Measurements from ENCODE around the gene PDE6B. TPM values are rescaled to one million over a fixed set of nuclear protein-coding genes. Genes with fewer than 3 reads are reported as not detected.
A peak's percentile ranks its signal among the peaks of the same experiment; 100 is the strongest.

Gene PDE6B
- total RNA-seq, 4 donors from 2014 or later, result 0.98 to 1.3 TPM; not detected in 2

DNA sequence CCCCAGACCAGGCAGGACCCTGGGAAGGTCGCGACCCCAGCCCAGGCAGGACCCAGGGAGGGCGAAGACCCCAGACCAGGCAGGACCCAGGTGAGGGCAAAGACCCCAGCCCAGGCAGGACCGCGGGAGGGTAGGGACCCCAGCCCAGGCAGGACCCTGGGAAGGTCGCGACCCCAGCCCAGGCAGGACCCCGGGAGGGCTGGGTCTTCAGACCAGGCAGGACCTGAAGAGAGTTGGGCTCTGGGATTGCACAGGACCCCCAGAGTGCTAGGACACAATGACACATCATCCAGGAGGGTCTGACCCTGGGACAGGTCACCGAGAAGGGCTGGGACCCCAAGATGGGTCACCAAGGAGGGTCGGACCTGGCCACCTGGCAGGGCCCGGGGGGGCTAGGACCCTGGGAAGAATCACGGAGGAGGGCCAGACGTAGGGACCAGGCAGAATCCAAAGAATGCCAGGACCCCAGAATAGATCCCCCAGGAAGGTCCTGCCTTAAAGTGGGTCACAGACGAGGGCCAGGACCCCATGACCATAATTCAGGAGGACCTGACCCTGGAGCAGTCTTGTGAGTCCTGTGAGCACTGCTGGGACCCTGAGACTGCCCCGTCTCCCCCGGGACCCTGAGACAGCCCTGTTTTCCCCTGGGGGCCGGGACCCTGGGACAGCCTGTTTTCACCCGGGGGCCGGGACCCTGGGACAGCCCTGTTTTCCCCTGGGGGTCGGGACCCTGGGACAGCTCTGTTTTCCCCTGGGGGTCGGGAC lies 81.6 kb downstream of the PDE6B start:
- H3K36me3 ChIP-seq, result peaks cover 0 to 10% (median 0%) of the 10 kb centered on the region in 3 donors
- DNase-seq (ENCODE audit: low spot score in 2 of 2), result no peak
- no peaks in the 10 kb centered on the region for H3K27me3 ChIP-seq
- WGBS, 2 donors, result 24 to 61% methylated on average over 8 to 16 of the region's 21 CpGs
- peaks cover 0 to 45% (median 16%) of the 10 kb centered on the region in 4 donors for H3K4me1 ChIP-seq
- H3K4me3 ChIP-seq, result peak overlapping the region; percentile 86 to 96 (median 90)
- TF ChIP-seq, protein P1, sequence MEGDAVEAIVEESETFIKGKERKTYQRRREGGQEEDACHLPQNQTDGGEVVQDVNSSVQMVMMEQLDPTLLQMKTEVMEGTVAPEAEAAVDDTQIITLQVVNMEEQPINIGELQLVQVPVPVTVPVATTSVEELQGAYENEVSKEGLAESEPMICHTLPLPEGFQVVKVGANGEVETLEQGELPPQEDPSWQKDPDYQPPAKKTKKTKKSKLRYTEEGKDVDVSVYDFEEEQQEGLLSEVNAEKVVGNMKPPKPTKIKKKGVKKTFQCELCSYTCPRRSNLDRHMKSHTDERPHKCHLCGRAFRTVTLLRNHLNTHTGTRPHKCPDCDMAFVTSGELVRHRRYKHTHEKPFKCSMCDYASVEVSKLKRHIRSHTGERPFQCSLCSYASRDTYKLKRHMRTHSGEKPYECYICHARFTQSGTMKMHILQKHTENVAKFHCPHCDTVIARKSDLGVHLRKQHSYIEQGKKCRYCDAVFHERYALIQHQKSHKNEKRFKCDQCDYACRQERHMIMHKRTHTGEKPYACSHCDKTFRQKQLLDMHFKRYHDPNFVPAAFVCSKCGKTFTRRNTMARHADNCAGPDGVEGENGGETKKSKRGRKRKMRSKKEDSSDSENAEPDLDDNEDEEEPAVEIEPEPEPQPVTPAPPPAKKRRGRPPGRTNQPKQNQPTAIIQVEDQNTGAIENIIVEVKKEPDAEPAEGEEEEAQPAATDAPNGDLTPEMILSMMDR (IDR thresholded peaks at IDR 0.05), result no peak
- TF ChIP-seq EP300 (IDR thresholded peaks at IDR 0.05) (no peak), POLR2A (IDR thresholded peaks at IDR 0.05) (no peak)
- no peaks in the 10 kb centered on the region for H3K9me3 ChIP-seq
- H3K27ac ChIP-seq, result peak overlapping the region in 2 of 4 donors; percentile 69 to 97

DNA sequence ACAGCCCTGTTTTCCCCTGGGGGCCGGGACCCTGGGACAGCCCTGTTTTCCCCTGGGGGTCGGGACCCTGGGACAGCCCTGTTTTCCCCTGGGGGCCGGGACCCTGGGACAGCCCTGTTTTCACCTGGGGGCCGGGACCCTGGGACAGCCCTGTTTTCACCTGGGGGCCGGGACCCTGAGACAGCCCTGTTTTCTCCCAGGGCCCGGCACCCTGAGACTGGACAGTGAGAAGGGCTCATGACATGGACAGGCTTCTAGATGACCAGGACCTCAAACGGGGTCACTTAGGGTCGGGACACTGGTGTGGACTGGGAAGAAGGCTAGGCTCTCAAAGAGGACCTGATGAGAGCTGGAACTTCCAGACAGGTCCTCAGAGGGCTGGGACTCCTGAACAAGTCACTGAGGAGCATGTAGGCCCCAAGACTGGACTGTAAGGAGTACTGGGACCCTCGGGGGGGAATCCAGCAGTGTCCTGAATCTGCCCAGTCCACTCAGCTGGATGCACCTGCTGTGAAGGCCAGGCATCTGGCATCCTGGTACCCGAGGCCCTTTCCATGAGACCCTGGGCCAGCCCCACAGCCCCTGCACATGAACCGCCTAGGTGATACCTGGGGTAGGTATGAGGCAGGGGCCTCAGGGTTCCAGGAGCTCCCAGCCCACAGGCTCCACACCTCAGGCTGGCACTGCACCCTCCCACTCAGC lies 82.7 kb downstream of the PDE6B start:
- peaks cover 0 to 45% (median 16%) of the 10 kb centered on the region in 4 donors for H3K4me1 ChIP-seq
- 77 to 90% methylated on average over 3 to 10 of the region's 11 CpGs for WGBS, 2 donors
- H3K4me3 ChIP-seq, result no peak overlapping the region
- H3K36me3 ChIP-seq, result peaks cover 0 to 10% (median 0%) of the 10 kb centered on the region in 3 donors
- H3K27ac ChIP-seq, result no peak overlapping the region
- no peak for DNase-seq (ENCODE audit: low spot score in 2 of 2)
- H3K27me3 ChIP-seq, result no peaks in the 10 kb centered on the region
- H3K9me3 ChIP-seq, result no peaks in the 10 kb centered on the region
- TF ChIP-seq, protein P1 (IDR thresholded peaks at IDR 0.05), result no peak
- TF ChIP-seq EP300 (IDR thresholded peaks at IDR 0.05) (no peak), POLR2A (IDR thresholded peaks at IDR 0.05) (no peak)

DNA sequence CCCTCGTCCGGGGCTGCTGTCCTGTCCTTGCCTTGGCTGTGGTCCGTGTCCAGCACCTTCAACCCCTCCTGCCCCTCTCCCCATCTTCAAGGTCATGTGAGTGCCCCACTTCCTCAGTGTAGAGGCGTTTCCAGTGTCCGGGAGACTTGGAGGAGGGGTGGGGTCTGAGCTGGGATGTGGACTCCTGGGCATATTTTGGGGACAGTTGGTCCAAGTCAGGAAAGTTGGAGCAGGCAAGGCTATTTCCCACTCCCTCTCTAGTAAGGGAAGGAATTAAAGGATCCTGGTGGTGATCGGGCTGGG lies 83.2 kb downstream of the PDE6B start:
- Histone ChIP-seq H3K27me3 (no peaks in the 10 kb centered on the region), H3K9me3 (no peaks in the 10 kb centered on the region), H3K36me3 (peaks cover 0 to 10% (median 0%) of the 10 kb centered on the region in 3 donors), H3K27ac (no peak overlapping the region), H3K4me3 (no peak overlapping the region), H3K4me1 (peaks cover 0 to 45% (median 16%) of the 10 kb centered on the region in 4 donors)
- TF ChIP-seq POLR2A (IDR thresholded peaks at IDR 0.05), result no peak
- TF ChIP-seq EP300 (IDR thresholded peaks at IDR 0.05), result no peak
- TF ChIP-seq, protein P1 (IDR thresholded peaks at IDR 0.05), result no peak
- WGBS, 2 donors, result 70 to 75% methylated on average over 6 of the region's 6 CpGs
- DNase-seq (ENCODE audit: low spot score in 2 of 2), result no peak

DNA sequence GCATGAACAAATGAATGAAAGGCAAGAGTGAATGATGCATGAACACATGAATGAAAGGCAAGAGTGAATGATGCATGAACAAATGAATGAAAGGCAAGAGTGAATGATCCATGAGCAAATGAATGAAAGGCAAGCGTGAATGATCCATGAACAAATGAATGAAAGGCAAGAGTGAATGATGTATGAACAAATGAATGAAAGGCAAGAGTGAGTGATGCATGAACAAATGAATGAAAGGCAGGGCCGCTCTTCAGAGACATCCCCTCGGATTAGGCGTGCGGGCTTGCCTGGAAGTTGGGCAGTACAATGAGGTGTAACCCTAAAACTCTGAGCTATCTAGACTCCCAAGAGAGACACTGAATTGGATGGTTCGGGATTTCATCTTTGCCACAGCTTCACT lies 84.0 kb downstream of the PDE6B start:
- Histone ChIP-seq H3K9me3 (no peaks in the 10 kb centered on the region), H3K27ac (no peak overlapping the region), H3K36me3 (peaks cover 0 to 16% (median 0%) of the 10 kb centered on the region in 3 donors), H3K4me3 (no peak overlapping the region), H3K4me1 (peaks cover 0 to 45% (median 16%) of the 10 kb centered on the region in 4 donors), H3K27me3 (no peaks in the 10 kb centered on the region)
- WGBS, 2 donors, result 88 to 95% methylated on average over 6 of the region's 6 CpGs
- DNase-seq (ENCODE audit: low spot score in 2 of 2), result no peak
- TF ChIP-seq POLR2A (IDR thresholded peaks at IDR 0.05) (no peak), EP300 (IDR thresholded peaks at IDR 0.05) (no peak)
- TF ChIP-seq, protein P1 (IDR thresholded peaks at IDR 0.05), result no peak

DNA sequence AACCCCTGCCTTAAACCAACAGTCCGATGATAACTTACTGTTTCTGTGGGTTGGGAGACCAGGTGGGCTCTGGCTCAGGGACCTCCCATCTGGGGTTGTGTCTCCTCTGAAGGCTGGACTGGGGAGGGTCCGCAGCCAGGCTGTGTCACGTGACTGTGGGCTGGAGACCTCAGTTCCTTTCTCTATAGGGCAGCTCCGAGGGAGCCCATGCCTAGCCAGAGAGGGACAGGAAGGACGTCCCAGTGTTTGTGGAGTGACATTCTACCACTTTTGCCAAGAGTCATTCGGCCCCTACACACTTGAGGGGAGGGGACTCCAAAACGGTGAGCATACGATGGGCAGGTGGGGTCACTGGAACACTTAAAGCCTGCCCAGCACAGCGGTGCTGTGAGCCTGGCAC lies 84.7 kb downstream of the PDE6B start:
- TF ChIP-seq EP300 (IDR thresholded peaks at IDR 0.05), result no peak
- TF ChIP-seq POLR2A (IDR thresholded peaks at IDR 0.05), result no peak
- TF ChIP-seq, protein P1 (IDR thresholded peaks at IDR 0.05), result no peak
- H3K4me3 ChIP-seq, result no peak overlapping the region
- peaks cover 0 to 40% (median 15%) of the 10 kb centered on the region in 4 donors for H3K4me1 ChIP-seq
- H3K36me3 ChIP-seq, result peaks cover 0 to 19% (median 0%) of the 10 kb centered on the region in 3 donors
- WGBS, 2 donors, result 69 to 94% methylated on average over 9 of the region's 9 CpGs
- no peak for DNase-seq (ENCODE audit: low spot score in 2 of 2)
- H3K9me3 ChIP-seq, result no peaks in the 10 kb centered on the region
- no peaks in the 10 kb centered on the region for H3K27me3 ChIP-seq
- no peak overlapping the region for H3K27ac ChIP-seq
